Body of pancreas (tissue), 4 donors: ENCODE results near the gene TXNRD2.

Experiments used
- CTCF ChIP-seq, 7 experiments: fragments of 450-650 bp in 4 of 7; fragments of 200-600 bp in 3 of 7; sonication (generic) in 3 of 7; IDR thresholded peaks; one replicate each; pipeline ENCODE4 v1.5.1; 2016 to 2019; ENCODE audit warnings: antibody characterized with exemption in 7 of 7
- POLR2A ChIP-seq, 3 donors: fragments of 450-650 bp; IDR thresholded peaks; one replicate each; pipeline ENCODE4 v1.6.1; 2016; ENCODE audit warnings: antibody characterized with exemption in 3 of 3, mild to moderate bottlenecking in 2 of 3

GRCh38 chr22:19855504-19856409 lies 85.9 kb downstream of the TXNRD2 start:
- TF ChIP-seq CTCF (IDR thresholded peaks at IDR 0.05) (no peak), POLR2A (IDR thresholded peaks at IDR 0.05) (no peak)
